GM21529 (cell line): ENCODE results near the gene CAVIN2.

Experiments used
- ATAC-seq: cut with Tn5 transposase; IDR thresholded peaks from one replicate; pipeline ENCODE4 v1.9.1; 2021; ENCODE audit not compliant: unreplicated experiment

The CAVIN2 gene

DNA sequence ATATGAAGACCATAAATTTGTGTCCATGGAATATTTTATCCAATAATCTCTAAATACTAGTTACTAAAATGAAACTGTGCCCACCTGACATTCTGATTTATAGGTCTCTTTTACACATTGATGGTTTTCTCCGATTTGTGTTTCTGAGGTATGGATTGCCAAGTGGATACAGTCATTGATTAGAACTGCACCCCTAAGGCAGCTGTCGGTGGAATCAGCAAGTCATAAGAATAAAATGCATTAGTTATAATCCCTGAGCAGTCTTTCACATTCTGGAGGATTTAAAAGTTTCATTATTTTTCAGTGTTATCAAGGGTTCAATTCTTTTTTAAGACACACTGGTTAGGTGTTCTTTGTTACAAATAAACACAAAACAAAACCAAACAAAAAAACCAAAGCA lies 6.0 kb downstream of the CAVIN2 start:
- no peak for ATAC-seq

DNA sequence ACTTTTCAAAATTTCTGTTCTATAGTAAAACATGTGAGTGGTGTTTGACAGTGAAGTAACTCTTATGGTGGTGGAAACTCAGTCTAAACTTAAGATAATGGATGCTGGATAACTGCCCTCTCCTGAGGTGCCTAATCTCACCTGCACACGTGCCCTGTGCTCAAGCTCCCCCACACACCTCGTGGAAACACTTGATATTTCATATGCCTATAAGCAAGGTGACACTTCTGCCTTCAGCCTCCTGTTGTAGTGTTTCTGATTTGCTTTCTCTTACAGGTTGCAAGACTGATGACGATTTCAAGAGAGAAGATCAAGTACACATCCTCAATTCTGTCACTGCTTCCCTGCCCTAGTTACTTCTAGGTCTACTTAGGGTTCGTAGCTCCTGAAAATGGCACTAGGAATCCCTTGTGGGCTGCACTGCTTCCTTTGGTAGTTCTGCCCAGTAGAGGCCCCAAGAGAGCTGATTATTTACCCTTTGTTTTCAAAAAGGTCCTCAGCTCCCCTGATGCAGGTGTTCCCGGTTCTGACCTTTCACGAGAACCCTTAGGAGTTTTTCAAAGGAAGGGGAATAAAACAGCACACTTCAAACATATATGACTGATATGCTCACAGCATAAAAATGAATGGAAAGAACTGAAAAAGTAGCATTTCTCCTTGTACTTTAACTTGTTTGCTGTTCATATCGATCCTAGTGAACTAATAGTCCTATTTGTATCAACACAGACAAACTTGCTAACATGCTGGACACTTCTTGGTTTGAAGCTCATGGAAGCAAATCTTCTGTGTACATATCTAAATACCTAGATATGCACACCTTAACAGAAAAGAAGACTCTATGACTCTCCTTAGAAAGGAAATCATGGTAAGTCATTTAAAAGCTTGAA lies 6.7 kb downstream of the CAVIN2 start:
- ATAC-seq, result no peak

DNA sequence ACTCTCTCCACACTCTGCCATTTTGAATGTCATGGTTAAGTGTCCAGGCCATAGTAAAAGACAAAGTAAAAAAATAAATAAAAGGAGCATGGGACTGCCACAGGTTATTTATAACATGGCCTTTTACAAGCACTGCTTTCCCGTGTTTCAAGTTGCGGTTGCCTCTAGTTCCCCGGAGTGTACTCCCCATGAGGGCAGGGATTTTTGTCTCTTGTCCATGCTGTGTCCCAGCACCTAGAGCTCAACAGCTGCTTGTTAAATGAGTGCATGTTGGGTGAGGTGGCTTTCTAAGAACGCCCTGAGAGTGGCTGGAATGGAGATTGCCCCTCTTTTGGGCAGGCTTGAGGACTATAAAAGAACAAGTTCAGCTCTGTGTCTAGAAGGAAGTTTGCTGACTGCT lies 8.4 kb downstream of the CAVIN2 start:
- ATAC-seq, result no peak

DNA sequence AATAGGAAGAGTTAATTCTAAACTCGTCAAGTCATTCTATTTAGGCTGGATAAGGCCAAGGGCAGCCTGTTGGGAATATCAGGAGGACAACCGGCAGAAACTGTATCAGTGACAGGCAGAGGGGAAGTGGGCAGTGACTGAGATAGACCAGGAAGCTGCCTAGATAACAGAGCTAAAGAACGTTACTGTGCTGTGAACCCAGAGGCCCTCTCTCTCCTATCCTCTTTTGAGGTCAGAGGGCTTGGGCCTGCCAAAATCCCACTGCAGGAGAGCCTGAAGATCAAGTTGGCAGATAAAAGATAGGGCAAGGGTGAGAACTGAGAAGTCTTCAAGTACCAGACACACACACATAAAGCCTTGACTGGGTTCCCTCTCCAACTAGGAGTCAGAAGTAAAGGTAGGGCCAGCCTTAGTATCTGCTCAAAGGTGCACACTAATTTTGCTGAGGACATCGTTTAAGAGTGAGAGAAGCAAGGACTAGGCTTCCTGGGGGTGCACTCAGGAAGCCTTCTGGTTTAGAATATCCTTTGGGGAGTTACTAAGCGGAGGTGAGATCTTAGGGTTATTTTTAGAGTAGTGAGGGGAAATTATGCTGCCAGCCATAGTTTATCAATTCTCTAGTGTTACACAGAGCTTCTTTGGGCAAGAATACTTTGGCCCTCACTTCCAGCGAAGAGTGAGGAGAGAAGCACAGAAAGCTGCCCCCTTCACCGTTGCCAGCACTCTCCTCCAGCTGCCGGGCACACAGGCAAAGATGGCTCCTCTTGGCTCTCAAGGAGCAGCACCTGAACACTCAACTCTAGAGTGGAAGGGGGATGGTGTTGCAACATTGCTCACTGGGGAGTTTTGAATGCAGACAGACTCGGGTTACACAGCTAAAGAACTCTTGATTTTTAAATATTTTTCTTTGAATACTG lies 9.8 kb downstream of the CAVIN2 start:
- peak; percentile 69 for ATAC-seq

DNA sequence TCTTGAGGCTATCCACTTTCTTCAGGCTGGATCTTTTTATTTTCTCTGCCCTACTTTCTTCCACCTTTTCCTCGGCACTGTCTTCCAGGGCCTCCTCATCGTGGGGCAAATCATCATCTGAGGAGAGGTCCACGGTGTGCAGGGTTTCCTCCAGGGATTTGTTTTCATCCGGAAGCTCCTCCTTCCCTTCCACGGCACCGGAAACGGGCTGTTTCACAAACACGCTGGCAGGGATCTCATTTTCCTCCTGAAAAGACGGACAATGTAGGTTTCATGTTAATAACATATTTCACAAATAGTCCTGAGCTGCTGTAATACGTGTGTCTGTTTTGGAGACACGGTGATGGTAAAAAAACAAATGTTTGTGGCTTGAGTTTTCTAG lies 10.4 kb downstream of the CAVIN2 start:
- ATAC-seq, result no peak

DNA sequence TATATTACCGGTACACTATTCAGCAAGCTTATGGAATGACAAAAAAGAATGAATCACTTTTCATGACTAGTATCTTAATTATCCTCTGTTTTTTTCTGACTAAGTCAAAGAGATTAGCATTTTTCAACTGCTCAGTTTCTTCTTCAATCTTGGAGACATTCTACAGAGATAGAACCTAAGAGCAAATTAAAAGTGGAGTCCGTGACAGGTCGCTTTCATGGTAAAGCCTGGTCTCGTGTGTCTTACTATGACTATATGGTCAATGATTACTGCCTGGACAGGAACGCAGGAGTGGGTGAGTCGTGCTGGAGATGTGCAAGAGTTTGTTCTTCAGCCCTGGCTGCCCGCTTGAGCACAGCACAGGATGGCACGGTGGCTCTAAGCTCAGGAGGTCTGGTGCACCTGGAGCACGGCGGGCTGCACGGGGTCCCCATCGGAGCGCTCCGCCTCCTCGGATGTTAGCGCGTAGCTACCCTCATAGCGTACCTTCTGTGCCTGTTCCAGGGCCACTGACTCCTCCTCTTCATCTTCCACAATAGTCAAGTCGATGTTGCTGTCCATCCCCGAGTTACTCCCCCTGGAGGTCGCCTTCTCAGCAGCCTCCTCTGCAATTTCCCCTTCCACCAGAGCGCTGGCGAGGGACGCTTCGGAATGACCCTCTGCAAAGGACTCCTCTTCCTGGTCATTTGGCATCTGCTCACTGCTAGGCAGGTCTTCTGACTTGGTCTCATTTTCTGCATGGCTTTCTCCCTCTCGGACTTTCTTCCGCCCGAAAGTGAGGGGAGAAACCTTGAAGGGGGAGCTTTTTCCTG lies 11.1 kb downstream of the CAVIN2 start:
- no peak for ATAC-seq

DNA sequence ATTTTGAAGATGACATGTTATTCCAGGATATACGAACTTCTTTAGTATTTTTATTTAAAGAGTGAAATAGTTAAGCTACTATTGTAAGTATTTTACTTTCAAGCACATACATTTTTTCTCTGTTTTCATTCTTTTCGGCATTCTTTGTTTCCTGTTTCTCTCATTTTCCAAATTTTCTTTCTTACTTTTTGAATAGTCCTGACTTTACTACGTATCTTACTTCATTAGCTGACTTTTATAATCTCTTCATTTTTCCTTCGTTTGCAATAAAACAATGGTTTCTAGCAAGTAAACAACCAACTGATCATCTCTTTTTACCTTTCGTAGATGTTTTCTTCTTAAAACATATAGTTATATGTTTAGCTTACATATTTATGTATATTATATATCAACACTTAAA lies 11.8 kb downstream of the CAVIN2 start:
- no peak for ATAC-seq

DNA sequence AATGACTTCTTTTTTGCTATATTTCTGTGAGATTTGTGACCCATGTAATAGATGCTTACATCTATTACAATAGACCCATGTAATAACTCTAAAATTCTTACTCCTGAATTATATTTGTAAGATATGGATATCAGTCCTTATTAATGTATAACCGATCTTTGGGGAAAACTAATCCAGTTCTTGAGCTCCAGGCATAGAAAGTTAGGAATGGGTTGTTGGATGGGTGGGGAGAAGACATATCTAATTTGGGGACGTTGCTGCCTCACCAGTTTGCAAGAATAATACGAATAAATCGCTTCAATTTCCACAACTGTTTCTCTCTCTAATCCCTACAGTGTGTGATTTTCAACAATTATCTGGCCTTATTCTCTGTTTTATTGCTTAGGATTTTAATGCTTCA lies 13.5 kb downstream of the CAVIN2 start:
- ATAC-seq, result no peak

DNA sequence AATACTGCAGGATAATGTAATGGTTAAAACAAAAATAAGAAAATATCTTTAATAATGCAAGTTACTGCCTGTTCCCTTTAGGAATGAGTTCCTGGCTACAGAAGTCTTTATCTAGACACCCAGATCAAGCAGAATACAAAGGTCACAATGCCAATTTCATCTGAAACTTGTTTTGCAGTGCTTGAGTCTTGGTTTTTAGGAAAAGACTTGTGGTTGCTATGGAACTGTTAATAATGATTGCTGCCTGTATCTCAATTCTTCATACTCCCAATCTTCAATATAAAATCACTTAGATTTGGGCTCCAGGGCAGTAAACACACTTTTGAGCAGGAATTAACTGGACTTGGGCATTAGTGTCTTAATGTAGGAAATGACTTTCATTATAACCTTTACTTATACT lies 14.2 kb downstream of the CAVIN2 start:
- no peak for ATAC-seq

DNA sequence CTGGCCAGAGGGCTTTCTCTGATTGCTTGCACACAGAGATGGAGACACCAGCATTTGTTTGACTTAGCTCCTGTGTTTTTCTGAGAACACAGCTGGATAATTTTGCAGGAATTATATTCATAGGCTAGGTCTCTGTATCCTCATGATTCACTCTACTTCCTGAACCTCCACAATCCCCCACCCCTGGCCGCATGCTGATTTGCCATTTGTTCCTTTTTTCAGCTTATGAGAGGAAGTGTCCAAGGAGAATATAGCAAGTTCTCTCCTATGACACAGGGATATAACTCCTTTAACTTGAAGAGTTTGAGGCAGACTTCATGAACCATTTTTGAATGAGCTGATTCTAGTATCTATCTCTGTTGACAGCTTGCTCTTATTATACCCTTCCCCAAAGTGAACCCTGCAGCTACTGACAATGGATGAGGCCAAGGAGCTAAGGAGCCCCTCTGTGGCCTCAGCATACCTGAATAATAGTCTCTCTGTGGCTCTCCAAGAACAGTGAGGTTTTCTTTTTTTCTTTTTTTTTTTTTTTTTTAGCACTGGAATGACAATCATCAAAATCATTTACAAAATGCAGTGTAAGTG lies 15.4 kb downstream of the CAVIN2 start:
- no peak for ATAC-seq

DNA sequence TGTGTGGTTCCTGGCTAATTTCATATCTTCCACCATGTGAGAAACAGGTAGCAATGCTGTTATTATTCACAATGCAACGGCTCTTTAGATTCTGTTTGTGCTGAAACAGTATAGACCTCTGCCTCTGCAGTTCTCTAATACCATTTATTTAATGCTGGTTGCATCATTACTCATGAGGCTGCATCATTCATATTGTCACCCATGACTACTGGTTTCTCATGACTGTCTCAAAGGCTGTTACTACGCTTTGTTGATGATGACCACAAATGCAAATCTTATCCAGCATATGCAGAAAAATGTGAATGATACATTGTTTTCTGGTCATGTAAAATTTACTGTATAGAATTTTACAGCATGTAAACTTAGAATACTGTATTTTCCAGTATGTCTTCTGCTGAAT lies 22.5 kb downstream of the CAVIN2 start:
- ATAC-seq, result no peak

DNA sequence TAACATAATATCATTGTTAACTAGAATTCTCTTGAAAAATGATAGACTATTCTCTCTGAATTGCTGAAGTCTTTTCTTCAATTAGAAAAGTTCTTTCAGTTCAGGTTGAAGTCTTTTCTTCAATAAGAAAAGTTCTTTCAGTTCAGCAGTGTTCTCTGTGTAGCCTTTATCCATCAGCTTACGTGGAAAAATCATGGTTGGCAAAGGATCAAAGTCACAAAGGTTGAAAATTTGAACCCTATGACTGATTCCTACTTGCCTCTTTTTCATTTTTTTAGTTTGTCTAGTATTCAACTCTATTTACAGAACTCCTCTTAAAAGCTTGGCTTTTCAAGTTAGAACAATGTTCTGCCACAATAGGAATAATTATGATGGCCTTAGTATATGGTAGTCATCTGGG lies 25.8 kb downstream of the CAVIN2 start:
- no peak for ATAC-seq

DNA sequence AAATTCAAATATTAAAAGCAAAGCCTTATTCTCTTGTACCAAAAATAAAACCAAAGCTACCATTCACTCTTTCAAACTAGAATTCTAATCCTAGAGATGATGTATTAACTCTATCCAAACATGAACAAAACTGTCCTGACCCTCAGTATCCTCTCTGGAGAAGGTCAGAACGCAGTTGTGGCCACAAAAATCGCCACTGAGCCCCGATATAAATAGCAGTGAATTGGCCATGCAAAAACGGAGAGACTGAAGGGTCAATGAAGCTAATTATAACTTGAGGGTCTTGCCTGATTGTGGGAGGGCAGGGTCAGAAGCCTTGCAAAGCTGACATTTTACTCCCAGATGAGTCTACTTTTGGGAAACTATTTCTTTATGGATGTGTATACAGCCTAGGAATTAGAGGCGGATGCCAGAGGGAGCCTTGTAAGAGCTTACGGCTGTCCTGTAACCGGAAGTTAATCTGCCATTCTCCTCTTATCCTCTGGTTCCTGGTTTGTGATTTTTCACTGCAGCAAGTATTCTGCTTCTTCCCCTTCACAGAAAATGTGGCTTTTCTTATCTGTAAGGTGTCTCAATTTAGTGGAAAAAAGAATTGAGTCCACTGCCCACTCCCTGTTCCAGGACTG lies 28.1 kb downstream of the CAVIN2 start:
- ATAC-seq, result no peak

DNA sequence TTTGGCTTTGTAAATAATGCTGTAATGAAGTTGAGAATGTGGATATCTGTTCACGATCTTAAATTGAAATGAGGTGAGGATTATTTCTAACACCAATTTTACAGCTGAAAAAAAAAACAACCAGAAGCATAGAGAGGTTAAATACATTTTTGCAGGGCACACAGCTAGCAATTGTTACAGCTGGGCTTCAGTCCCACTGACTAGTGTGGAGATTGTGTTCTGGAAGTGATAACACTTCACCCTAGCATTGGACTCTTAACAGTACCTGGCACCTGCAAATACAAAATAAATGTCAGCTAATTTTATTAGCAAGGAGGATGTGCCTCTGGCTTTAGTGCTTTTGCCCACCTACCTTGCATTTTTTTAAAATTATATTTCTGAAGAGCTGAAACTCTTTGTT lies 28.8 kb downstream of the CAVIN2 start:
- no peak for ATAC-seq

DNA sequence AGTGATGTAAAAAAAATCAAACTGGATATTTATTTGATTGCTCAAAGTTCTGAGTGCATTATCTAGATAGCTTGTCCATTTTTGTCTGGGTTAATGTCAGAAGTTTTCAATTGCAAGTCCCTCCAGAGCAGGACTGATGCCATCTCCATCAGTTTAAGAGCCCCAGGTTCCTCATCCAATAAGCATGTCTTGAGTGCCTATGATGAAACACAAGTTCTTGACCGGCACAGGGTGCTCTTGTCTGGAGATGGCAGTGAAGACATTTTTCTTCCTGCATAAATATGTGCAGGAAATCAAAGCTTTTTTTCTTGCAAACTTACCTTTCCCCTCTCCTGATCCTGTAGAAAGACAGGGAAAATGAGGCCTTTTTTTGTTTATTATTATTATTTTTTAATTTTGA lies 31.9 kb downstream of the CAVIN2 start:
- ATAC-seq, result no peak

DNA sequence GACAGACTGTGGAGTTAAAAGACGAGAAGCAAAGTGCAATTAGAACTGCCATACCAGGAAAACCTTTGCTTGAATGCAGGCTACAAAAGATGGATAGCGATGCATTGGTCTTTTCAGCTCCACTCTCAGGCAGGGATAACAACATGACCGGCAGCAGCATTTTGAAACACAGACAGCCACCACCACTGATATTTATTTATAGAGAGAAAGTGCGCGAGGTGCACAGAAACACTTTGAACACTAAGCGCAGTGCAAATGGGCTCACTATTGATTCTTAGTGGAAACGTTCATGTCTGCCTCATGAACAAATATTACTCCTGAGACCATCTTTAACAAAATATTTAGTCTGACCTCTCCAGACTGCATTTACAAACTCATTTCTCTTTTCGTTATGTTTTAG lies 32.9 kb downstream of the CAVIN2 start:
- ATAC-seq, result no peak

DNA sequence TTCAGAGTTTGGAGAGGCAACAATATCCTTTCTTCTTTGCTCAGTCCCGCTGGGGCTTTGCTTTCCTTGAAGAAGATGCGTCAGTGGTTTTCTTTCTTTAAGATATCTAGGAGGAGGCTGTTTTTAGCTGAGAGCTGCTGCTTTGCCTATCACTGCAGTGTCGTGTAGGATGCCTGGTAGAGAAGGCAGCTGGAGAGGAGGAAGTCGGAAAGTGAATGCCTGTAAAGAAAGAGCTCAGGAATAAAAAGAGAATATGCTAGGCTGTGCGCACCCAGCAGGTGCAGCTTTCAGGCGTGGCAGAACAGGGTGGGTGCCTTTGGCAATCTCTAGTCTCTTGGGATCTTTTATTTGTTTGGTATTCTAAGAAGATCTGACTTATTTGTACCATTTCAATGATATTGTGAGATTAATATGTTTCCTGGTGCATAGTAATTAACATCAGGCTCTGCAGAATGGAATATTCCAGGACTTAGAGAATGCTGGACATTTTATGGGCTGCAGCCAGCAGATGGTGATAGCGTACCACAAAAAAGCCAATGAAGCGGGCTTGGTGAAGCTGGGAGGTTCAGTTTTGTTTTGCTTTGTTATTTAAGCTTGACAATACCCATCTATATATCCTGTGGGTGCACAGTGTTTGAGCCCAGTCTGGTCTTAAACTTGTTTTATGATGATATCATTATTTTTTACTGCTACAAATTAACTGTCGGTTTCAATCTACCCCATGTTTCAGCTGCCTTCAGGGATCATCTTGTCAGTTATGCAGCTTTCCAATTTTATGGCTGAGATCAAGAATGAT lies 34.9 kb downstream of the CAVIN2 start:
- peak; percentile 65 for ATAC-seq

DNA sequence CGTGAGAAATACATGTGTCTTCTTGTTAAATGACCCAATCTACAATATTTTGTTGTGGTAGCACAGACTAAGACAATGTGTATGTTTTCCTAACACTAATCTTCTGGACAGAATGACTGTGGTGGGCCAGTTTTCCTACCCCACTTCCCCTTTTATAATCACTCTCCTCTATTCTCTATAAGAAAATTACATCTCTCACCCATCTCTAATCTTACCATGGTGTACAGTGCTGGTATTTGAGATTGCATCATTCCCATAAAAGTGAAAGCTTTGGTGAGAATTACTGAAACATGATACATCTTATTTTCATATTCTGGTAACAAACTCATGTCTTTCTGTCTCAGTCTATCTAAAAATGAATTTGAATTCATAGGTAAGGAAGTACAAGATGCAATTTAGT lies 40.5 kb downstream of the CAVIN2 start:
- ATAC-seq, result no peak

DNA sequence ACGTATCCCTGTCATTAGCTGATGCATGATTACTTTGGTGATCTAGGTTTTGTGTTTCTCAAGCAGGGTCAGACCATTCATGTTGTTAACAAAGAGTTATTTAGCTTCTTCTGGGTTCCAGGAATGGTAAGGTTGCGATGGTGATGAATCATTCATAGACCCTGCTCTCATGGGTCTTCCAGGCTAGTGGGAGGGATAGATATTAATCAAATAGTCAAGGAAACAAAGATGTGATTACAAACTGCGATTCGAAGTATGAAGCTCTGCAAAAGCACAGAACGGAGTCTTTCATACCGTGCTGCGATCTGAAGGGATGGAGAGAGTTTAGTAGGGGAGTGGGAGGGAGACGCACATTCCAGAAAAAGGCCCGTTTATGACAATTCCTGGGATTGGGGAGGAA lies 42.1 kb downstream of the CAVIN2 start:
- ATAC-seq, result no peak

DNA sequence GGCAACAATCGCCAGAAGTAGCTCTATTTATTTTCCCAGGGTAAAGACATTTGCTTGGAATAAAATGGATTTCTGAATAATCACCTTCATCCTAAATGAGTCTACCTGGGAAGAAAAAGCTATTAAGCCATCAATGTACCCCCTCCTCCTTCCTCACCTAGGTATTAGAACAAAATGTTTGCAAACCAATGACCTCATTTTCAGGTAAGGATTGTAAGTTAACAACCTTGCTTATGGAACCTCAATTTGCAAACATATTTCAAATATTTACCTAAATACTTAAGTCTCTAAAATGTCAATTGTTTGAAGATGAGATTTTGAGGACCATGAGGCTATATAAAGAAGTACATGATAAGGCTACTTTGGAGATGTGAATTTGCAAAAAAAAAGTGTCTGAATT lies 43.9 kb downstream of the CAVIN2 start:
- no peak for ATAC-seq
